Breast epithelium (tissue), 4 donors: ENCODE measurements around the gene SPON1. TPM values are rescaled to one million over a fixed set of nuclear protein-coding genes. Genes with fewer than 3 reads are reported as not detected.

Source experiments
- DNase-seq, 2 donors: peaks; one replicate each; pipeline ENCODE4 v3.0.0-alpha.2; 2019; ENCODE audit warnings: low spot score in 2 of 2
- H3K27ac ChIP-seq, 2 donors: fragments of 200-600 bp; sonication (generic) in 1 of 2; one replicate each; pipeline ENCODE4 v1.5.1; 2016 to 2019; ENCODE audit warnings: mild to moderate bottlenecking in 1 of 2
- H3K27me3 ChIP-seq, 2 donors: fragments of 200-600 bp; sonication (generic) in 1 of 2; one replicate each; pipeline versions ENCODE4 v1.5.1 to v1.6.0; 2017 to 2019; ENCODE audit warnings: control low read depth in 1 of 2, mild to moderate bottlenecking in 1 of 2
- H3K36me3 ChIP-seq: fragments of 200-600 bp; one replicate; pipeline ENCODE4 v1.5.1; 2019
- H3K4me1 ChIP-seq, 2 donors: fragments of 200-600 bp; sonication (generic); one replicate each; pipeline ENCODE4 v1.5.1; 2016 to 2019; ENCODE audit warnings: control low read depth in 1 of 2
- H3K4me3 ChIP-seq, 3 donors: fragments of 200-600 bp; sonication (generic); 1 replicate in 2 of 3; 2 replicates in 1 of 3; pipeline ENCODE4 v1.5.1; 2016 to 2019; ENCODE audit warnings: mild to moderate bottlenecking in 3 of 3, moderate library complexity in 2 of 3
- H3K9me3 ChIP-seq, 2 donors: fragments of 200-600 bp; sonication (generic) in 1 of 2; one replicate each; pipeline ENCODE4 v1.5.1; 2016 to 2019; ENCODE audit warnings: control low read depth in 1 of 2
- CTCF ChIP-seq, 3 donors: fragments of 450-650 bp; IDR thresholded peaks; one replicate each; pipeline ENCODE4 v1.5.1; 2016 to 2017; ENCODE audit warnings: antibody characterized with exemption in 3 of 3, mild to moderate bottlenecking in 3 of 3, moderate library complexity in 3 of 3
- POLR2A ChIP-seq: fragments of 450-650 bp; IDR thresholded peaks from one replicate; pipeline ENCODE4 v1.6.1; 2016; ENCODE audit warnings: antibody characterized with exemption, mild to moderate bottlenecking, moderate library complexity
- POLR2AphosphoS5 ChIP-seq, 3 donors: sonication (generic); formaldehyde crosslinking; IDR thresholded peaks; one replicate each; pipeline ENCODE4 v1.6.1; 2017; ENCODE audit warnings: antibody characterized with exemption in 3 of 3
- intact Hi-C: fragments of 100-400 bp; cut with DNase I; formaldehyde crosslinking; loops from one replicate; pipeline ENCODE4 v1.15.1; 2023; ENCODE audit warnings: low total_unique reads
- total RNA-seq, 3 donors: library from RNA; depleted of rRNA; stranded (reverse); fragments of >200 nt; gene quantifications; one replicate each; pipeline ENCODE4 v1.1.0, GENCODE V29; 2016

SPON1 gene
- total RNA-seq, 3 donors from 2014 or later = 30.1 to 133 (median 34.7) TPM

GRCh38 chr11:14179116-14179820 is 216.7 kb downstream of the SPON1 start:
- Histone ChIP-seq H3K4me1 (no peaks in the 10 kb centered on the region), H3K4me3 (no peak overlapping the region), H3K36me3 (no peaks in the 10 kb centered on the region), H3K9me3 (no peaks in the 10 kb centered on the region), H3K27me3 (no peaks in the 10 kb centered on the region), H3K27ac (peak overlapping the region in 1 of 2 donors; percentile 32)
- DNase-seq = no peak
- intact Hi-C loops = no loop called here
- peak in 1 of 3 donors; percentile 25 for TF ChIP-seq POLR2AphosphoS5 (IDR thresholded peaks at IDR 0.05)
- no peak for TF ChIP-seq CTCF (IDR thresholded peaks at IDR 0.05)
- TF ChIP-seq POLR2A = no peak

- no peak for TF ChIP-seq POLR2A
- Histone ChIP-seq H3K4me3 (no peak overlapping the region), H3K27ac (no peak overlapping the region), H3K36me3 (no peaks in the 10 kb centered on the region), H3K27me3 (no peaks in the 10 kb centered on the region), H3K4me1 (no peaks in the 10 kb centered on the region), H3K9me3 (no peaks in the 10 kb centered on the region)
- no peak for DNase-seq
- intact Hi-C loops = no loop called here
Measured at GRCh38 chr11:14181121-14181520, 218.6 kb downstream of the SPON1 start.

- TF ChIP-seq POLR2A = no peak
- TF ChIP-seq CTCF (IDR thresholded peaks at IDR 0.05) = no peak
- no peak for TF ChIP-seq POLR2AphosphoS5 (IDR thresholded peaks at IDR 0.05)
- Histone ChIP-seq H3K36me3 (no peaks in the 10 kb centered on the region), H3K27ac (no peak overlapping the region), H3K27me3 (no peaks in the 10 kb centered on the region), H3K9me3 (no peaks in the 10 kb centered on the region), H3K4me1 (no peaks in the 10 kb centered on the region), H3K4me3 (no peak overlapping the region)
- intact Hi-C loops = no loop called here
- DNase-seq = no peak
Measured at GRCh38 chr11:14182833-14183364, 220.4 kb downstream of the SPON1 start.

GRCh38 chr11:14184028-14184940 is 221.8 kb downstream of the SPON1 start:
- Histone ChIP-seq H3K36me3 (no peaks in the 10 kb centered on the region), H3K4me3 (no peak overlapping the region), H3K4me1 (no peaks in the 10 kb centered on the region), H3K9me3 (no peaks in the 10 kb centered on the region), H3K27me3 (no peaks in the 10 kb centered on the region), H3K27ac (no peak overlapping the region)
- intact Hi-C loops = no loop called here
- TF ChIP-seq CTCF (IDR thresholded peaks at IDR 0.05) = no peak
- TF ChIP-seq POLR2A = no peak
- no peak for TF ChIP-seq POLR2AphosphoS5 (IDR thresholded peaks at IDR 0.05)
- no peak for DNase-seq

GRCh38 chr11:14185461-14185860 is 222.9 kb downstream of the SPON1 start:
- Histone ChIP-seq H3K9me3 (no peaks in the 10 kb centered on the region), H3K4me1 (peaks cover 2 to 5% of the 10 kb centered on the region in 2 donors), H3K27ac (no peak overlapping the region), H3K27me3 (no peaks in the 10 kb centered on the region), H3K36me3 (no peaks in the 10 kb centered on the region), H3K4me3 (no peak overlapping the region)
- intact Hi-C loops = no loop called here
- TF ChIP-seq CTCF (IDR thresholded peaks at IDR 0.05) = no peak
- no peak for TF ChIP-seq POLR2A
- no peak for TF ChIP-seq POLR2AphosphoS5 (IDR thresholded peaks at IDR 0.05)
- DNase-seq = no peak
